ENCODE measurements around the gene CALB2. TPM values are rescaled to one million over a fixed set of nuclear protein-coding genes. Genes with fewer than 3 reads are reported as not detected.

Gene CALB2
- total and polyA plus RNA-seq, 8 donors = 0.35 to 0.60 TPM; not detected in 6

DNA sequence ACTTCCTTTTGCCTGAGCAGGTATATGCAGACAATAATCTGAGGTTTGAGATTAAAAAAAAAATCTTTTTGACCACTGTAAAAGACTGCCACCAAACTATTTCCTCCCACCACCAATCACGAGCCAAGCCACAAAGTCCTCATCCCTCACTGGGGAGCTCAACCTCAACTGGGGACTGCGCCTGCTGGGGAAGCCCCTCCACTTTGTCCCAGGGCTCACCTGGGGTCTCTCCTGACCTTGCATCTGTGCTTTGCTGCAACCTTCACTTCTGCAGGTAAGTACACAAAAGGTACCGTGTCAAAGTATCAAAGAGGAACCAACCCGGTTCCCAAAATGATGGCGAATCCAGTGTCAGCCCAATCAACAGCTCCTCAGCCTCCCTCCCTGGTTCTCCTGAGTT lies 47.8 kb downstream of the CALB2 start:
- H3K4me1 ChIP-seq = no peaks in the 10 kb centered on the region
- ATAC-seq (no peak), DNase-seq (no peak)
- H3K9me3 ChIP-seq = peaks cover 0 to 7% of the 10 kb centered on the region in 2 donors
- no peak overlapping the region for H3K27ac ChIP-seq
- H3K4me3 ChIP-seq = no peak overlapping the region
- no peaks in the 10 kb centered on the region for H3K36me3 ChIP-seq
- intact Hi-C loops (cut with DNase I) = no loop called here
- H3K27me3 ChIP-seq = peaks cover 0 to 41% of the 10 kb centered on the region in 2 donors
- TF ChIP-seq, protein P1, sequence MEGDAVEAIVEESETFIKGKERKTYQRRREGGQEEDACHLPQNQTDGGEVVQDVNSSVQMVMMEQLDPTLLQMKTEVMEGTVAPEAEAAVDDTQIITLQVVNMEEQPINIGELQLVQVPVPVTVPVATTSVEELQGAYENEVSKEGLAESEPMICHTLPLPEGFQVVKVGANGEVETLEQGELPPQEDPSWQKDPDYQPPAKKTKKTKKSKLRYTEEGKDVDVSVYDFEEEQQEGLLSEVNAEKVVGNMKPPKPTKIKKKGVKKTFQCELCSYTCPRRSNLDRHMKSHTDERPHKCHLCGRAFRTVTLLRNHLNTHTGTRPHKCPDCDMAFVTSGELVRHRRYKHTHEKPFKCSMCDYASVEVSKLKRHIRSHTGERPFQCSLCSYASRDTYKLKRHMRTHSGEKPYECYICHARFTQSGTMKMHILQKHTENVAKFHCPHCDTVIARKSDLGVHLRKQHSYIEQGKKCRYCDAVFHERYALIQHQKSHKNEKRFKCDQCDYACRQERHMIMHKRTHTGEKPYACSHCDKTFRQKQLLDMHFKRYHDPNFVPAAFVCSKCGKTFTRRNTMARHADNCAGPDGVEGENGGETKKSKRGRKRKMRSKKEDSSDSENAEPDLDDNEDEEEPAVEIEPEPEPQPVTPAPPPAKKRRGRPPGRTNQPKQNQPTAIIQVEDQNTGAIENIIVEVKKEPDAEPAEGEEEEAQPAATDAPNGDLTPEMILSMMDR (IDR thresholded peaks at IDR 0.05) = no peak

DNA sequence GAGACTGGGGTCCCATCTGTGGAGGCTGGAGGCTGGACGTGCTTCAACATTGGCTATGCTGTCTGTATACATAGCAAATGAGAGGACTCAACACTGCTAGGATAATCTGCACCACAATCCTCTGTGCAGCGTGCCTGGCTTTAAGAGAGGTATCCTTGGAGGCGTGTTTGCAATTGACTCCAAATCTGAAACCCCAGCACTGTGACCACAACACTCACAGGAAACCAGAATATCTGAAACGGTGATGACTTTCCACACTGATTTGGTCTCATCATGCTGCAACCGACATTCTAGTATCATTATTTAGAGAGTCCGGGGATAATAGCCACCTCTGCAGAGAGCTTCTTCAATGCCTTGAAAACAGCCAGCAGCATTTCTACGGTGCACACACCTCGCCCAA lies 48.2 kb downstream of the CALB2 start:
- H3K4me1 ChIP-seq = no peaks in the 10 kb centered on the region
- peaks cover 0 to 7% of the 10 kb centered on the region in 2 donors for H3K9me3 ChIP-seq
- H3K27me3 ChIP-seq = peaks cover 0 to 44% of the 10 kb centered on the region in 2 donors
- intact Hi-C loops (cut with DNase I) = no loop called here
- no peaks in the 10 kb centered on the region for H3K36me3 ChIP-seq
- TF ChIP-seq, protein P1 (IDR thresholded peaks at IDR 0.05) = no peak
- H3K4me3 ChIP-seq = no peak overlapping the region
- ATAC-seq (no peak), DNase-seq (no peak)
- H3K27ac ChIP-seq = no peak overlapping the region

DNA sequence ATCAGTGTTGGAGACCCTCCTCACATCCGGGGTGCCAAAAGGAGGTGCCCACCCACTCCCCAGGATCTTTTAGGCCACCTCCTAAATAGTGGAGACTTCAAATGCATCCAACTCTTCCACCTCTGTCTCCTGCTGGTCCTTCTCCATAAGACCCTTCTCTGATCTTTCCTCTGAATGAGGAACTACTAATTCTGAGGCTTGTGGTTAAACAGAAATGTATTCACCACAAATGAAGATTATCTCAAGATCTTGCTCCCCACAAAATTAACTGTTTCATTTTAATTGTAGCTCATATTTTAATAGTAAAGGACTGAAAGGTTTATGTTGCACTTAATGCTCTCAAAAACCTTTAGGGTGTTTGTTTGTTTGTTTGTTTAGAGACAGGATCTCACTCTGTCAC lies 49.2 kb downstream of the CALB2 start:
- intact Hi-C loops (cut with DNase I) = no loop called here
- DNase-seq (no peak), ATAC-seq (no peak)
- Histone ChIP-seq H3K27me3 (peaks cover 0 to 47% of the 10 kb centered on the region in 2 donors), H3K4me1 (peaks cover 0 to 5% of the 10 kb centered on the region in 2 donors), H3K27ac (no peak overlapping the region), H3K36me3 (no peaks in the 10 kb centered on the region), H3K9me3 (peaks cover 0 to 7% of the 10 kb centered on the region in 2 donors), H3K4me3 (no peak overlapping the region)
- TF ChIP-seq, protein P1 (IDR thresholded peaks at IDR 0.05) = no peak

DNA sequence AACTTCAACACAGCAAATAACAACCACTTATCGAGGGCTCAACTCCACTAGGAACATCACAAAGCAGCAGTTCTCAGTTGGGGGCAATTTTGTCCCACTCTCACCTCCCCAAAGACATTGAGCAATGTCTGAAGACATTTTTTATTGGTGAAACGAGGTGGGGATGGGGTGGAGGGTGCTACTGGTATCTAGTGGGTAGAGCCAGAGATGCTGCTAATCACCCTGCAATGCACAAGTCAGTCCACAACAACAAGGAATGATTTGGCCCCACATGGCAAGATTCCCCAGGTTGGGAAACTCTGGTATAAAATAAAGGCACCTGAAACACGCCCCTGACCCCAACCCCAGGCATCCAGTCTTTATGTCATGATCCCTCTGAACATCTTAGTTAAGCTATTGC lies 50.0 kb downstream of the CALB2 start:
- no peak for DNase-seq
- H3K27ac ChIP-seq = no peak overlapping the region
- peaks cover 0 to 47% of the 10 kb centered on the region in 2 donors for H3K27me3 ChIP-seq
- H3K36me3 ChIP-seq = no peaks in the 10 kb centered on the region
- TF ChIP-seq, protein P1 (IDR thresholded peaks at IDR 0.05) = no peak
- intact Hi-C loops (cut with DNase I) = no loop called here
- ATAC-seq = no peak
- H3K4me3 ChIP-seq = no peak overlapping the region
- H3K4me1 ChIP-seq = peaks cover 0 to 5% of the 10 kb centered on the region in 2 donors
- peaks cover 0 to 7% of the 10 kb centered on the region in 2 donors for H3K9me3 ChIP-seq

DNA sequence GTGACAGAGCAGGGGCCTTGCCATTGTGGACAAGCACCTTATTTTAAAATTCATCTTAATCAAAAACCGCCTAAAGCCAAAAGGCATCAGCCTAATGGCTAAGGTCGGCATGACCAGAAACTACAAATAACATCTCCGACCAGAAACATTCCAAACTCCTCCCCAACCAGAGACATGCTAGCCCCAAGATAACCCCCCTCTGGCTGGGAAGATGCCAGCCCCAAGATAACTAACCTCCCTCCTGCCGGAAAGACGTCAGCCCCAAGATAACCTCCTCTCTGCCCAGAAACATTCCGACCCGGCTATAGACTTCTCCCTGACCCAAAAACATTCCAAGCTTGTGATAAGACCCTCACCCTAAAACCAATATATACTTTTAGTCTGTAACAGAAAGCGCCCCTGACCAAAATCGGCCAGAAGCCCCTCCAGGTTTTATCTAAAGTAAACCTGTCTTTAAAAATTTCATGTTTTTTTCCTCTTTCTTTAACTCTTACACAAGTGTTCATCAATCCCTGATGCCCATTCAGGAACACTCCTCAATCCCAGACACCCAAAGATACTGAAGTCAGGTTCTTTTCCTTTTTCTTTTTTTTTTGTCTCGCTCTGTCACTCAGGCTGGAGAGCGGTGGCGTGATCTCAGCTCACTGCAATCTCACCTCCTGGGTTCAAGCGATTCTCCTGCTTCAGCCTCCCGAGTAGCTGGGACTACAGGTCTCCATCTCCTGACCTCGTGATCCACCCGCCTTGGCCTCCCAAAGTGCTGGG lies 50.7 kb downstream of the CALB2 start:
- Histone ChIP-seq H3K27me3 (peaks cover 0 to 47% of the 10 kb centered on the region in 2 donors), H3K36me3 (no peaks in the 10 kb centered on the region), H3K9me3 (peaks cover 0 to 5% of the 10 kb centered on the region in 2 donors), H3K4me1 (peaks cover 0 to 5% of the 10 kb centered on the region in 2 donors), H3K27ac (no peak overlapping the region), H3K4me3 (no peak overlapping the region)
- no peak for ATAC-seq
- TF ChIP-seq, protein P1 (IDR thresholded peaks at IDR 0.05) = no peak
- DNase-seq = no peak
- intact Hi-C loops (cut with DNase I) = no loop called here

Measured in left lung (tissue), 10 donors.